HG02588 (cell line): Measurements from ENCODE around the gene PTBP1.
"Not testable (repeated sequence)": the region's sequence is repeated elsewhere in the genome, so short reads cannot be mapped to it uniquely, and the experiment has no call there.

Experiments
- ATAC-seq: cut with Tn5 transposase; IDR thresholded peaks from one replicate; pipeline ENCODE4 v1.9.1; 2021; ENCODE audit warnings: mild to moderate bottlenecking, moderate library complexity; ENCODE audit not compliant: unreplicated experiment

PTBP1 gene

GRCh38 chr19:824885-825284, 27.6 kb downstream of the PTBP1 start:
- ATAC-seq, result no peak

GRCh38 chr19:825897-826644, 28.8 kb downstream of the PTBP1 start:
- ATAC-seq, result no peak

GRCh38 chr19:827314-827709, 30.1 kb downstream of the PTBP1 start:
- ATAC-seq, result no peak

GRCh38 chr19:827710-828321, 30.6 kb downstream of the PTBP1 start, which contains the start of gene AZU1:
AZU1 (plus strand) TSS chr19:827837; CDS start chr19:827847, 10 bp downstream.
- ATAC-seq, result no peak

- no peak for ATAC-seq
Observed at GRCh38 chr19:829129-829758, 32.0 kb downstream of the PTBP1 start.

- no peak for ATAC-seq
Observed at GRCh38 chr19:831407-832369, 34.4 kb downstream of the PTBP1 start.

GRCh38 chr19:834216-834615, 37.0 kb downstream of the PTBP1 start:
- ATAC-seq, result no peak

GRCh38 chr19:835210-835810, 38.1 kb downstream of the PTBP1 start:
- ATAC-seq, result no peak

GRCh38 chr19:840519-841206, 43.4 kb downstream of the PTBP1 start, which contains the start of gene PRTN3:
PRTN3 (plus strand) TSS chr19:840999; CDS start chr19:841009, 10 bp downstream.
- no peak for ATAC-seq

GRCh38 chr19:842802-843179, 45.5 kb downstream of the PTBP1 start:
- not testable (repeated sequence) for ATAC-seq

GRCh38 chr19:843180-843835, 46.1 kb downstream of the PTBP1 start:
- ATAC-seq, result no peak

GRCh38 chr19:843836-844545, 46.7 kb downstream of the PTBP1 start:
- no peak for ATAC-seq

GRCh38 chr19:844546-844971, 47.3 kb downstream of the PTBP1 start:
- no peak for ATAC-seq

GRCh38 chr19:845707-846521, 48.7 kb downstream of the PTBP1 start:
- no peak for ATAC-seq

- ATAC-seq, result no peak
Observed at GRCh38 chr19:848386-848921, 51.2 kb downstream of the PTBP1 start.

GRCh38 chr19:849195-849594, 51.9 kb downstream of the PTBP1 start:
- not testable (repeated sequence) for ATAC-seq

GRCh38 chr19:850221-850978, 53.1 kb downstream of the PTBP1 start:
- no peak for ATAC-seq
